HEK293 (cell line): ENCODE data around the gene USP22.

Experiments used
- CTCF ChIA-PET: fragments of 350-600 bp; formaldehyde crosslinking; extraction: SDS; loops from one replicate; lab custom pipeline; 2021; ENCODE audit warnings: antibody characterized with exemption; lab: Yijun Ruan, JAX
- POLR2A ChIA-PET: fragments of 300-600 bp; formaldehyde crosslinking; extraction: SDS; loops from one replicate; lab custom pipeline; 2020; ENCODE audit warnings: antibody characterized with exemption, inconsistent platforms; lab: Yijun Ruan, JAX
- H3K27ac ChIP-seq: fragments of 200-500 bp; sonication (Bioruptor generic); 2 replicates; pipeline ENCODE4 v1.5.1; 2014; ENCODE audit warnings: low read depth, low read length, control low read depth, inconsistent platforms; ENCODE audit errors: extremely low read depth
- H3K36me3 ChIP-seq, 2 experiments: fragments of 200-500 bp in 1 of 2; sonication (Bioruptor generic) in 1 of 2; 1 replicate in 1 of 2; 2 replicates in 1 of 2; pipeline ENCODE4 v1.5.1; 2014 to 2017; ENCODE audit warnings: inconsistent platforms in 2 of 2, low read length in 2 of 2; ENCODE audit not compliant: control insufficient read depth in 2 of 2, insufficient read depth in 1 of 2
- H3K4me1 ChIP-seq: fragments of 200-500 bp; sonication (Bioruptor generic); 2 replicates; pipeline ENCODE4 v1.5.1; 2014; ENCODE audit warnings: mild to moderate bottlenecking, low read length, inconsistent platforms; ENCODE audit not compliant: control insufficient read depth, insufficient read depth
- H3K4me3 ChIP-seq: 2 replicates; pipeline ENCODE4 v1.5.1; 2011; ENCODE audit warnings: low read depth, mild to moderate bottlenecking, control low read depth, low read length, moderate library complexity
- H3K9me3 ChIP-seq: fragments of 200-500 bp; sonication (Bioruptor generic); 2 replicates; pipeline ENCODE4 v1.5.1; 2014; ENCODE audit warnings: low read depth, low read length, inconsistent platforms; ENCODE audit not compliant: control insufficient read depth, insufficient read depth
- MYNN ChIP-seq: fragments of 450-650 bp; formaldehyde crosslinking; IDR thresholded peaks from 2 replicates; pipeline ENCODE4 v1.5.1; 2016; ENCODE audit warnings: missing biosample characterization, missing genetic modification characterization, borderline replicate concordance
- REST ChIP-seq: fragments of 450-650 bp; formaldehyde crosslinking; IDR thresholded peaks from 2 replicates; pipeline ENCODE4 v1.5.1; 2016; ENCODE audit warnings: missing biosample characterization, missing genetic modification characterization
- SETDB1 ChIP-seq: IDR thresholded peaks from one replicate; pipeline ENCODE4 v1.6.1; 2017; ENCODE audit warnings: mild to moderate bottlenecking, low read length, moderate library complexity, mixed read lengths; ENCODE audit not compliant: insufficient read length
- SP3 ChIP-seq: fragments of 450-650 bp; formaldehyde crosslinking; IDR thresholded peaks from 2 replicates; pipeline ENCODE4 v1.5.1; 2016; ENCODE audit warnings: missing biosample characterization, missing genetic modification characterization
- ZBTB49 ChIP-seq: fragments of 450-650 bp; formaldehyde crosslinking; IDR thresholded peaks from 2 replicates; pipeline ENCODE4 v1.5.1; 2016; ENCODE audit warnings: missing biosample characterization, missing genetic modification characterization, low read depth
- ZBTB7A ChIP-seq: fragments of 450-650 bp; formaldehyde crosslinking; IDR thresholded peaks from 2 replicates; pipeline ENCODE4 v1.5.1; 2016; ENCODE audit warnings: low read depth, missing biosample characterization, missing genetic modification characterization
- ZFHX2 ChIP-seq: fragments of 450-650 bp; formaldehyde crosslinking; conservative IDR thresholded peaks from 2 replicates; pipeline ENCODE4 v1.5.1; 2016; ENCODE audit warnings: missing biosample characterization, missing genetic modification characterization
- ZNF121 ChIP-seq: fragments of 450-650 bp; formaldehyde crosslinking; IDR thresholded peaks from 2 replicates; pipeline ENCODE4 v1.5.1; 2016; ENCODE audit warnings: missing biosample characterization, missing genetic modification characterization
- ZNF169 ChIP-seq: fragments of 450-650 bp; formaldehyde crosslinking; IDR thresholded peaks from 2 replicates; pipeline ENCODE4 v1.5.1; 2016; ENCODE audit warnings: missing biosample characterization, missing genetic modification characterization
- ZNF184 ChIP-seq: fragments of 450-650 bp; IDR thresholded peaks from 2 replicates; pipeline ENCODE4 v1.5.1; 2018; ENCODE audit warnings: missing biosample characterization, mild to moderate bottlenecking, missing genetic modification characterization
- ZNF19 ChIP-seq: fragments of 450-650 bp; formaldehyde crosslinking; IDR thresholded peaks from 2 replicates; pipeline ENCODE4; 2016; ENCODE audit warnings: missing biosample characterization, missing genetic modification characterization, low read depth
- ZNF202 ChIP-seq: fragments of 450-650 bp; formaldehyde crosslinking; IDR thresholded peaks from 2 replicates; pipeline ENCODE4 v1.5.1; 2016; ENCODE audit warnings: missing biosample characterization, missing genetic modification characterization, borderline replicate concordance
- ZNF341 ChIP-seq: fragments of 450-650 bp; formaldehyde crosslinking; IDR thresholded peaks from 2 replicates; pipeline ENCODE4; 2016; ENCODE audit warnings: low read depth, missing biosample characterization, missing genetic modification characterization
- ZNF416 ChIP-seq: fragments of 450-650 bp; formaldehyde crosslinking; IDR thresholded peaks from 2 replicates; pipeline ENCODE4 v1.5.1; 2016; ENCODE audit warnings: missing biosample characterization, missing genetic modification characterization
- ZNF423 ChIP-seq: fragments of 450-650 bp; formaldehyde crosslinking; IDR thresholded peaks from 2 replicates; pipeline ENCODE4 v1.5.1; 2016; ENCODE audit warnings: missing biosample characterization, missing genetic modification characterization
- ZNF473 ChIP-seq: fragments of 450-650 bp; formaldehyde crosslinking; IDR thresholded peaks from 2 replicates; pipeline ENCODE4 v1.5.1; 2017; ENCODE audit warnings: missing biosample characterization, missing genetic modification characterization
- ZNF530 ChIP-seq: fragments of 450-650 bp; formaldehyde crosslinking; IDR thresholded peaks from 2 replicates; pipeline ENCODE4 v1.5.1; 2016; ENCODE audit warnings: low read depth, missing biosample characterization, missing genetic modification characterization
- ZNF549 ChIP-seq: fragments of 450-650 bp; IDR thresholded peaks from 2 replicates; pipeline ENCODE4 v1.5.1; 2018; ENCODE audit warnings: missing biosample characterization, missing genetic modification characterization, mild to moderate bottlenecking, inconsistent platforms, moderate library complexity
- ZNF558 ChIP-seq: fragments of 450-650 bp; formaldehyde crosslinking; IDR thresholded peaks from 2 replicates; pipeline ENCODE4 v1.5.1; 2016; ENCODE audit warnings: missing biosample characterization, missing genetic modification characterization
- ZNF677 ChIP-seq: fragments of 450-650 bp; IDR thresholded peaks from 2 replicates; pipeline ENCODE4 v1.5.0; 2018; ENCODE audit warnings: missing biosample characterization, mild to moderate bottlenecking, missing genetic modification characterization, moderate library complexity

Gene USP22

GRCh38 chr17:21049457-21049856, 6.6 kb upstream of the USP22 start:
- no peak overlapping the region for H3K4me3 ChIP-seq
- no peaks in the 10 kb centered on the region for H3K4me1 ChIP-seq
- H3K36me3 ChIP-seq, result no peaks in the 10 kb centered on the region
- H3K9me3 ChIP-seq, result no peaks in the 10 kb centered on the region
- H3K27ac ChIP-seq, result no peak overlapping the region
- POLR2A ChIA-PET, result interaction anchor here (0.7 kb wide), 1 partner anchor 26 kb away, joined by 6 read pairs; no protein-coding TSS in a partner anchor
- TF ChIP-seq SP3 (tag by site-specific recombination) (no peak), ZNF558 (tag by site-specific recombination) (peak; percentile 98)
- CTCF ChIA-PET, result interaction anchor here (0.6 to 0.7 kb wide), 2 partner anchors 219 to 1627 kb away, joined by 3 read pairs; no protein-coding TSS in a partner anchor

- Histone ChIP-seq H3K9me3 (no peaks in the 10 kb centered on the region), H3K4me1 (peaks cover 6% of the 10 kb centered on the region), H3K4me3 (no peak overlapping the region), H3K27ac (no peak overlapping the region), H3K36me3 (no peaks in the 10 kb centered on the region)
- ChIA-PET POLR2A (no interaction called here), CTCF (no interaction called here)
- no peak for TF ChIP-seq ZNF473 (tag by site-specific recombination)
- no peak for TF ChIP-seq ZNF416 (tag by site-specific recombination)
- TF ChIP-seq MYNN (tag by site-specific recombination), result no peak
- no peak for TF ChIP-seq ZNF202
- no peak for TF ChIP-seq ZNF677 (tag by site-specific recombination)
- TF ChIP-seq ZNF549 (tag by site-specific recombination), result no peak
- no peak for TF ChIP-seq REST
- no peak for TF ChIP-seq ZNF341 (tag by site-specific recombination)
- no peak for TF ChIP-seq ZFHX2
- no peak for TF ChIP-seq ZBTB7A (tag by site-specific recombination)
- TF ChIP-seq ZNF19 (tag by site-specific recombination), result no peak
- no peak for TF ChIP-seq ZBTB49 (tag by site-specific recombination)
- no peak for TF ChIP-seq ZNF184
- no peak for TF ChIP-seq SETDB1
- no peak for TF ChIP-seq ZNF423
- no peak for TF ChIP-seq ZNF530
Measured at GRCh38 chr17:21046216-21046615, 3.4 kb upstream of the USP22 start.

- Histone ChIP-seq H3K36me3 (no peaks in the 10 kb centered on the region), H3K9me3 (no peaks in the 10 kb centered on the region), H3K4me1 (peaks cover 6% of the 10 kb centered on the region), H3K4me3 (no peak overlapping the region), H3K27ac (no peak overlapping the region)
- POLR2A ChIA-PET, result interaction anchor here (0.6 kb wide), 1 partner anchor 17 kb away, joined by 3 read pairs; no protein-coding TSS in a partner anchor
- CTCF ChIA-PET, result interaction anchor here (0.6 to 1.3 kb wide), 3 partner anchors 13 to 75 kb away, joined by 3 to 5 read pairs (median 3); no protein-coding TSS in a partner anchor
- TF ChIP-seq ZNF121 (tag by site-specific recombination) (0 out of 2 replicates have a peak, but pooled peaks have one; percentile 30), ZNF169 (tag by site-specific recombination) (no peak)
Measured at GRCh38 chr17:21044971-21045370, 2.2 kb upstream of the USP22 start.
